Liver (tissue), 9 donors: ENCODE measurements around the gene UGGT2. TPM values are rescaled to one million over a fixed set of nuclear protein-coding genes. Genes with fewer than 3 reads are reported as not detected.

Experiments used
- DNase-seq: peaks from one replicate; pipeline ENCODE4 v3.0.0-alpha.2; 2017; ENCODE audit warnings: low spot score
- H3K27ac ChIP-seq, 2 donors: one replicate each; pipeline ENCODE4 v1.7.0; 2013; ENCODE audit warnings: inconsistent platforms in 2 of 2, low read length in 2 of 2, control low read depth in 1 of 2, low read depth in 1 of 2, mild to moderate bottlenecking in 1 of 2
- H3K27me3 ChIP-seq, 4 donors: one replicate each; pipeline versions ENCODE4 v1.6.1 to v1.7.0; 2013; ENCODE audit warnings: low read length in 3 of 4, inconsistent platforms in 1 of 4, mild to moderate bottlenecking in 1 of 4, moderate library complexity in 1 of 4; ENCODE audit not compliant: control insufficient read depth in 4 of 4, insufficient read depth in 4 of 4
- H3K36me3 ChIP-seq, 4 donors: one replicate each; pipeline versions ENCODE4 v1.6.1 to v1.7.0; 2013; ENCODE audit warnings: low read length in 3 of 4, mild to moderate bottlenecking in 3 of 4, low read depth in 1 of 4, moderate library complexity in 1 of 4; ENCODE audit not compliant: control insufficient read depth in 4 of 4, insufficient read depth in 3 of 4
- H3K4me1 ChIP-seq, 4 donors: one replicate each; pipeline versions ENCODE4 v1.6.1 to v1.7.0; 2013; ENCODE audit warnings: low read length in 3 of 4, mild to moderate bottlenecking in 3 of 4, moderate library complexity in 1 of 4; ENCODE audit not compliant: control insufficient read depth in 4 of 4, insufficient read depth in 4 of 4
- H3K4me3 ChIP-seq, 3 donors: one replicate each; pipeline versions ENCODE4 v1.6.1 to v1.7.0; 2013; ENCODE audit warnings: low read length in 3 of 3, control low read depth in 1 of 3, low read depth in 1 of 3, mild to moderate bottlenecking in 1 of 3
- H3K9ac ChIP-seq, 2 donors: one replicate each; pipeline ENCODE4 v1.7.0; 2013; ENCODE audit warnings: low read length in 2 of 2, mild to moderate bottlenecking in 2 of 2, moderate library complexity in 2 of 2, control low read depth in 1 of 2, low read depth in 1 of 2
- H3K9me3 ChIP-seq, 4 donors: one replicate each; pipeline versions ENCODE4 v1.6.1 to v1.7.0; 2013; ENCODE audit warnings: low read length in 3 of 4; ENCODE audit not compliant: control insufficient read depth in 4 of 4
- ATF3 ChIP-seq: IDR thresholded peaks from 2 replicates; pipeline ENCODE4 v1.6.1; 2016; ENCODE audit warnings: antibody characterized with exemption
- FOXA1 ChIP-seq: IDR thresholded peaks from 2 replicates; pipeline ENCODE4 v1.6.1; 2016; ENCODE audit warnings: antibody characterized with exemption
- HNF4G ChIP-seq: IDR thresholded peaks from 2 replicates; pipeline ENCODE4 v1.6.1; 2016; ENCODE audit warnings: antibody characterized with exemption
- NR2F2 ChIP-seq: IDR thresholded peaks from 2 replicates; pipeline ENCODE4 v1.6.1; 2016; ENCODE audit warnings: antibody characterized with exemption
- RAD21 ChIP-seq, 2 donors: IDR thresholded peaks; 2 replicates each; pipeline ENCODE4 v1.6.1; 2016; ENCODE audit warnings: antibody characterized with exemption in 2 of 2, mild to moderate bottlenecking in 2 of 2
- REST ChIP-seq: IDR thresholded peaks from 2 replicates; pipeline ENCODE4 v1.6.1; 2016; ENCODE audit warnings: antibody characterized with exemption, mild to moderate bottlenecking
- RXRA ChIP-seq, 2 donors: IDR thresholded peaks; 2 replicates each; pipeline ENCODE4 v1.6.1; 2017 to 2018; ENCODE audit warnings: antibody characterized with exemption in 2 of 2, mild to moderate bottlenecking in 1 of 2
- SP1 ChIP-seq: IDR thresholded peaks from 2 replicates; pipeline ENCODE4 v1.6.1; 2018; ENCODE audit warnings: antibody characterized with exemption, mild to moderate bottlenecking
- YY1 ChIP-seq: IDR thresholded peaks from 2 replicates; pipeline ENCODE4 v1.6.1; 2016; ENCODE audit warnings: antibody characterized with exemption, mild to moderate bottlenecking
- WGBS: extraction: QIAGEN DNeasy Blood & Tissue Kit; methylation state at CpG from one replicate; pipeline ENCODE4 v1.1.7; 2013; 5-methylcytosine and 5-hydroxymethylcytosine counted together
- polyA plus RNA-seq, 2 donors: library from polyadenylated mRNA; stranded (reverse) in 1 of 2; unstranded in 1 of 2; fragments of 200-250 nt in 1 of 2; fragments of >200 nt in 1 of 2; fragmentation: Nextera tagmentation in 1 of 2; extraction: Ambion mirVana in 1 of 2; gene quantifications; one replicate each; pipeline versions ENCODE4 v1.2.1 to v1.2.3, GENCODE V29; 2013 to 2015
- total RNA-seq, 2 donors: library from RNA; depleted of rRNA; stranded (reverse); fragments of >200 nt; gene quantifications; one replicate each; pipeline ENCODE4 v1.2.3, GENCODE V29; 2014
- TF ChIP-seq, protein P1 (sequence below): IDR thresholded peaks from 2 replicates; pipeline ENCODE4 v1.6.1; 2016; ENCODE audit warnings: antibody characterized with exemption
- donor health status: healthy.
- donor health status: healthy.
- donor health status: healthy.
- donor health status: healthy.
- donor health status: healthy.

Gene UGGT2
- total and polyA plus RNA-seq, 4 donors, result 5.6 to 23.0 (median 13.2) TPM

- no peak for DNase-seq
- Histone ChIP-seq H3K4me3 (no peak overlapping the region), H3K9me3 (no peaks in the 10 kb centered on the region), H3K36me3 (no peaks in the 10 kb centered on the region), H3K9ac (no peak overlapping the region), H3K4me1 (no peaks in the 10 kb centered on the region), H3K27me3 (peaks cover 0 to 6% (median 2%) of the 10 kb centered on the region in 4 donors), H3K27ac (no peak overlapping the region)
- WGBS, result 59% methylated on average over 6 of the region's 6 CpGs
- TF ChIP-seq RXRA (IDR thresholded peaks at IDR 0.05), result no peak
These were observed 18.3 kb upstream of the UGGT2 start for GRCh38 chr13:96071504-96071903.

- TF ChIP-seq ATF3 (no peak), SP1 (no peak), FOXA1 (no peak), YY1 (no peak)
- TF ChIP-seq, protein P1, sequence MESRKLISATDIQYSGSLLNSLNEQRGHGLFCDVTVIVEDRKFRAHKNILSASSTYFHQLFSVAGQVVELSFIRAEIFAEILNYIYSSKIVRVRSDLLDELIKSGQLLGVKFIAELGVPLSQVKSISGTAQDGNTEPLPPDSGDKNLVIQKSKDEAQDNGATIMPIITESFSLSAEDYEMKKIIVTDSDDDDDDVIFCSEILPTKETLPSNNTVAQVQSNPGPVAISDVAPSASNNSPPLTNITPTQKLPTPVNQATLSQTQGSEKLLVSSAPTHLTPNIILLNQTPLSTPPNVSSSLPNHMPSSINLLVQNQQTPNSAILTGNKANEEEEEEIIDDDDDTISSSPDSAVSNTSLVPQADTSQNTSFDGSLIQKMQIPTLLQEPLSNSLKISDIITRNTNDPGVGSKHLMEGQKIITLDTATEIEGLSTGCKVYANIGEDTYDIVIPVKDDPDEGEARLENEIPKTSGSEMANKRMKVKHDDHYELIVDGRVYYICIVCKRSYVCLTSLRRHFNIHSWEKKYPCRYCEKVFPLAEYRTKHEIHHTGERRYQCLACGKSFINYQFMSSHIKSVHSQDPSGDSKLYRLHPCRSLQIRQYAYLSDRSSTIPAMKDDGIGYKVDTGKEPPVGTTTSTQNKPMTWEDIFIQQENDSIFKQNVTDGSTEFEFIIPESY, result no peak
- Histone ChIP-seq H3K27ac (no peak overlapping the region), H3K9ac (no peak overlapping the region), H3K36me3 (no peaks in the 10 kb centered on the region), H3K4me3 (no peak overlapping the region), H3K27me3 (peaks cover 0 to 6% (median 2%) of the 10 kb centered on the region in 4 donors), H3K4me1 (no peaks in the 10 kb centered on the region), H3K9me3 (no peaks in the 10 kb centered on the region)
- WGBS, result 65% methylated on average over 2 of the region's 2 CpGs
- no peak for DNase-seq
These were observed 15.5 kb upstream of the UGGT2 start for GRCh38 chr13:96068729-96069128.

DNA sequence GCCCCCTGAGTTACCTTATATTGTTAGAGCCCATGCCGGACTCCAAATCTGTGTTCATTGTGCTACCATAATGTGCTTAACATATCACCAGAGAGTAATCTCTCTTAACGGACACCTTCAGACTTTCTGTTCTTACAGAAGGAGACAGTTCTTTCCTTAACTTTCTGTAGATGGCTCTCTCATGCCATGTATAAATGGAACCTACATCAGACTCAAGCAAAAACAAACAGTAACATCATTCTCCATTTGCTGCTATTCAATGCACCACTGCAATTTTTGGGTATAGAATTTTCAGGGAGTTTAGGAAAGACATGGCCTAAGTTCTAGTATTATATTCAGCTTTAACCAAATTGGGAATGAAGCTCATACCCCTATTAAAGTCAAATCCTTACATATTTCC, 12.6 kb upstream of the UGGT2 start:
- H3K9ac ChIP-seq, result no peak overlapping the region
- TF ChIP-seq FOXA1 (no peak), NR2F2 (no peak), RAD21 (IDR thresholded peaks at IDR 0.05) (no peak), ATF3 (no peak), HNF4G (no peak), SP1 (no peak), REST (no peak)
- H3K9me3 ChIP-seq, result no peaks in the 10 kb centered on the region
- 82% methylated on average over 2 of the region's 2 CpGs for WGBS
- H3K27me3 ChIP-seq, result peaks cover 0 to 6% (median 2%) of the 10 kb centered on the region in 4 donors
- no peaks in the 10 kb centered on the region for H3K4me1 ChIP-seq
- H3K36me3 ChIP-seq, result no peaks in the 10 kb centered on the region
- no peak overlapping the region for H3K4me3 ChIP-seq
- no peak overlapping the region for H3K27ac ChIP-seq
- no peak for DNase-seq
